ENCODE data around the gene HEXD.
"Not testable (repeated sequence)": the region's sequence is repeated elsewhere in the genome, so short reads cannot be mapped to it uniquely, and the experiment has no call there.

HEXD gene

GRCh38 chr17:82418001-82418986 lies at the start of gene HEXD, which contains the start of gene OGFOD3:
Gene HEXD (plus strand): TSS chr17:82418347. CDS start chr17:82419800, 1,453 bp downstream.
Gene OGFOD3 (minus strand): TSS chr17:82418586. CDS start chr17:82418485, 101 bp downstream.
- Histone ChIP-seq H3K27me3 (ENCODE audit: control insufficient read depth, insufficient read depth, low read length) (no peaks in the 10 kb centered on the region), H3K9me3 (ENCODE audit: control insufficient read depth, insufficient read depth, low read length) (no peaks in the 10 kb centered on the region), H3K27ac (ENCODE audit: low read length) (no peak within 1 kb of the TSS), H3K36me3 (ENCODE audit: control insufficient read depth, insufficient read depth, low read length) (no peaks in the 10 kb centered on the region), H3K4me1 (ENCODE audit: control insufficient read depth, insufficient read depth, low read length) (no peaks in the 10 kb centered on the region), H3K4me3 (ENCODE audit: low read length) (peak within 1 kb of the TSS; percentile 84)
- WGBS (ENCODE audit: insufficient coverage, insufficient read length), result no CpG with 5 or more reads among the region's 108 CpGs
- DNase-seq (ENCODE audit: low read depth, low spot score), result peak; percentile 54

GRCh38 chr17:82369211-82369610 lies 48.9 kb upstream of the HEXD start:
- H3K4me1 ChIP-seq (ENCODE audit: control insufficient read depth, insufficient read depth, low read length), result 0 out of 2 replicates have a peak, but pooled peaks cover 1% of the 10 kb centered on the region
- no peaks in the 10 kb centered on the region for H3K36me3 ChIP-seq (ENCODE audit: control insufficient read depth, insufficient read depth, low read length)
- H3K27me3 ChIP-seq (ENCODE audit: control insufficient read depth, insufficient read depth, low read length), result peaks cover 17% of the 10 kb centered on the region
- DNase-seq (ENCODE audit: low read depth, low spot score), result no peak
- no peak overlapping the region for H3K27ac ChIP-seq (ENCODE audit: low read length)
- no peaks in the 10 kb centered on the region for H3K9me3 ChIP-seq (ENCODE audit: control insufficient read depth, insufficient read depth, low read length)
- no CpG with 5 or more reads among the region's 7 CpGs for WGBS (ENCODE audit: insufficient coverage, insufficient read length)
- H3K4me3 ChIP-seq (ENCODE audit: low read length), result no peak overlapping the region

- Histone ChIP-seq H3K27me3 (ENCODE audit: control insufficient read depth, insufficient read depth, low read length) (peaks cover 17% of the 10 kb centered on the region), H3K36me3 (ENCODE audit: control insufficient read depth, insufficient read depth, low read length) (no peaks in the 10 kb centered on the region), H3K9me3 (ENCODE audit: control insufficient read depth, insufficient read depth, low read length) (no peaks in the 10 kb centered on the region), H3K27ac (ENCODE audit: low read length) (no peak overlapping the region), H3K4me1 (ENCODE audit: control insufficient read depth, insufficient read depth, low read length) (peaks cover 1% of the 10 kb centered on the region; the same call in 1 of the 2 replicates), H3K4me3 (ENCODE audit: low read length) (peak overlapping the region; percentile 33; the same call in 1 of the 2 replicates)
- WGBS (ENCODE audit: insufficient coverage, insufficient read length), result no CpG with 5 or more reads among the region's 38 CpGs
- DNase-seq (ENCODE audit: low read depth, low spot score), result no peak
These were observed 47.4 kb upstream of the HEXD start for GRCh38 chr17:82370471-82371332.

- Histone ChIP-seq H3K36me3 (ENCODE audit: control insufficient read depth, insufficient read depth, low read length) (no peaks in the 10 kb centered on the region), H3K27ac (ENCODE audit: low read length) (no peak within 1 kb of the TSS)
- no CpG with 5 or more reads among the region's 109 CpGs for WGBS (ENCODE audit: insufficient coverage, insufficient read length)
These were observed 46.6 kb upstream of the HEXD start, which contains the start of gene UTS2R for GRCh38 chr17:82371333-82372248. Gene UTS2R (plus strand): TSS chr17:82371765. CDS start chr17:82374325, 2,560 bp downstream.

GRCh38 chr17:82372249-82373071 lies 45.7 kb upstream of the HEXD start:
- no peak overlapping the region for H3K27ac ChIP-seq (ENCODE audit: low read length)
- peaks cover 1% of the 10 kb centered on the region; the same call in 1 of the 2 replicates for H3K4me1 ChIP-seq (ENCODE audit: control insufficient read depth, insufficient read depth, low read length)
- H3K27me3 ChIP-seq (ENCODE audit: control insufficient read depth, insufficient read depth, low read length), result peaks cover 17% of the 10 kb centered on the region
- WGBS (ENCODE audit: insufficient coverage, insufficient read length), result no CpG with 5 or more reads among the region's 41 CpGs
- no peaks in the 10 kb centered on the region for H3K36me3 ChIP-seq (ENCODE audit: control insufficient read depth, insufficient read depth, low read length)
- no peak for DNase-seq (ENCODE audit: low read depth, low spot score)
- peak overlapping the region; percentile 33; the same call in 1 of the 2 replicates for H3K4me3 ChIP-seq (ENCODE audit: low read length)
- no peaks in the 10 kb centered on the region for H3K9me3 ChIP-seq (ENCODE audit: control insufficient read depth, insufficient read depth, low read length)

More at GRCh38 chr17:82371333-82372248, 46.6 kb upstream of the HEXD start, which contains the start of gene UTS2R:
- Histone ChIP-seq H3K4me1 (ENCODE audit: control insufficient read depth, insufficient read depth, low read length) (peaks cover 1% of the 10 kb centered on the region; the same call in 1 of the 2 replicates), H3K9me3 (ENCODE audit: control insufficient read depth, insufficient read depth, low read length) (no peaks in the 10 kb centered on the region), H3K27me3 (ENCODE audit: control insufficient read depth, insufficient read depth, low read length) (peaks cover 17% of the 10 kb centered on the region), H3K4me3 (ENCODE audit: low read length) (peak within 1 kb of the TSS; percentile 33; the same call in 1 of the 2 replicates)
- DNase-seq (ENCODE audit: low read depth, low spot score), result no peak

- DNase-seq (ENCODE audit: low read depth, low spot score); H3K9me3 ChIP-seq (ENCODE audit: control insufficient read depth, insufficient read depth, low read length); H3K4me1 ChIP-seq (ENCODE audit: control insufficient read depth, insufficient read depth, low read length); H3K4me3 ChIP-seq (ENCODE audit: low read length); H3K36me3 ChIP-seq (ENCODE audit: control insufficient read depth, insufficient read depth, low read length); H3K27ac ChIP-seq (ENCODE audit: low read length): not testable (repeated sequence)
- peaks cover 17% of the 10 kb centered on the region for H3K27me3 ChIP-seq (ENCODE audit: control insufficient read depth, insufficient read depth, low read length)
- WGBS (ENCODE audit: insufficient coverage, insufficient read length), result no CpG with 5 or more reads among the region's 10 CpGs
These were observed 45.1 kb upstream of the HEXD start for GRCh38 chr17:82373072-82373452.

- H3K36me3 ChIP-seq (ENCODE audit: control insufficient read depth, insufficient read depth, low read length), result no peaks in the 10 kb centered on the region
- DNase-seq (ENCODE audit: low read depth, low spot score), result no peak
- H3K9me3 ChIP-seq (ENCODE audit: control insufficient read depth, insufficient read depth, low read length), result no peaks in the 10 kb centered on the region
- peaks cover 1% of the 10 kb centered on the region; the same call in 1 of the 2 replicates for H3K4me1 ChIP-seq (ENCODE audit: control insufficient read depth, insufficient read depth, low read length)
- H3K27me3 ChIP-seq (ENCODE audit: control insufficient read depth, insufficient read depth, low read length), result peaks cover 17% of the 10 kb centered on the region
- H3K4me3 ChIP-seq (ENCODE audit: low read length), result no peak overlapping the region
- no peak overlapping the region for H3K27ac ChIP-seq (ENCODE audit: low read length)
- WGBS (ENCODE audit: insufficient coverage, insufficient read length), result no CpG with 5 or more reads among the region's 37 CpGs
These were observed 44.2 kb upstream of the HEXD start for GRCh38 chr17:82373731-82374625.

- WGBS (ENCODE audit: insufficient coverage, insufficient read length), result no CpG with 5 or more reads among the region's 79 CpGs
- Histone ChIP-seq H3K4me3 (ENCODE audit: low read length) (no peak overlapping the region), H3K27me3 (ENCODE audit: control insufficient read depth, insufficient read depth, low read length) (peaks cover 17% of the 10 kb centered on the region), H3K36me3 (ENCODE audit: control insufficient read depth, insufficient read depth, low read length) (no peaks in the 10 kb centered on the region), H3K4me1 (ENCODE audit: control insufficient read depth, insufficient read depth, low read length) (peaks cover 1% of the 10 kb centered on the region; the same call in 1 of the 2 replicates), H3K9me3 (ENCODE audit: control insufficient read depth, insufficient read depth, low read length) (no peaks in the 10 kb centered on the region), H3K27ac (ENCODE audit: low read length) (no peak overlapping the region)
- DNase-seq (ENCODE audit: low read depth, low spot score), result no peak
These were observed 43.4 kb upstream of the HEXD start for GRCh38 chr17:82374626-82375331.
